Cerebellar cortex (tissue), 1 donor: ENCODE results near the gene C2orf92.

ENCODE experiments used
- DNase-seq: peaks from one replicate; pipeline ENCODE4 v3.0.0-alpha.2; 2015; ENCODE audit warnings: low spot score

Gene C2orf92

GRCh38 chr2:97730245-97730644 is 60.7 kb downstream of the C2orf92 start:
- DNase-seq, result no peak

- no peak for DNase-seq
Measured at GRCh38 chr2:97731274-97732020, 61.9 kb downstream of the C2orf92 start.

DNA sequence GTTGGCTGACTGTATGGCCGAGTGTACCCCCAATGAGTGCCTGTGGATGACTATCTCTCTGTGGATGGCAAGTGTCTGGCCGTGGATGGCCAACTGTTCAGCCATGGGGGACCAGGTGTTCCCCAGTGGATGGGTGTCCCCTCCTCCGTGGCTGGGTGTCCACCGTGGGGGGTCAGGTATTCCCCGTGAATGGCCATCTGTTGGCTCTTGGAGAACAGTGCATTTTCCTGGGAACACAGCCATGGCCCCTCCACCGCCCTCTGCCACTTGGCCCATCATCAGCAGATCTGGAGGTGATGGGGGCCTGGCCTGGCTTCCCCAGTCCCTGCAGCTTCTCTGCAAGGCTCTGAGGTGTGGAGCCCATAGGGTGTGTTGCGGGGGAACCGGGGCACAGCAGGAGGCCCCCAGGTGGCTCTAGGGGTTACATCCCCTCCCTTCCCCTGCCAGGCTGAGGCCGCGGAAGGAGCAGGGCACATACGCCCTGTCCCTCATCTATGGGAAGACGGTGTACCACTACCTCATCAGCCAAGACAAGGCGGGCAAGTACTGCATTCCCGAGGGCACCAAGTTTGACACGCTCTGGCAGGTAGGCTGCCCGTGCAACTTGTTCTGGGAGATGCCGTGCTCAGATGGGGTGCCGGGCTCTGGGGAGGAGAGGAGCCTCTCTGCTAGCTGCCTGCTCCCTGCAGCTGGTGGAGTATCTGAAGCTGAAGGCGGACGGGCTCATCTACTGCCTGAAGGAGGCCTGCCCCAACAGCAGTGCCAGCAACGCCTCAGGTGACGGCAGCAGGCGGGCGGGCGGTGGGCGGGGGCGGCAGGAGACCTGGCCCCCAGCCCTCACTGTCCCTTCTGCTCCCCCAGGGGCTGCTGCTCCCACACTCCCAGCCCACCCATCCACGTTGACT is 63.2 kb downstream of the C2orf92 start:
- no peak for DNase-seq

DNA sequence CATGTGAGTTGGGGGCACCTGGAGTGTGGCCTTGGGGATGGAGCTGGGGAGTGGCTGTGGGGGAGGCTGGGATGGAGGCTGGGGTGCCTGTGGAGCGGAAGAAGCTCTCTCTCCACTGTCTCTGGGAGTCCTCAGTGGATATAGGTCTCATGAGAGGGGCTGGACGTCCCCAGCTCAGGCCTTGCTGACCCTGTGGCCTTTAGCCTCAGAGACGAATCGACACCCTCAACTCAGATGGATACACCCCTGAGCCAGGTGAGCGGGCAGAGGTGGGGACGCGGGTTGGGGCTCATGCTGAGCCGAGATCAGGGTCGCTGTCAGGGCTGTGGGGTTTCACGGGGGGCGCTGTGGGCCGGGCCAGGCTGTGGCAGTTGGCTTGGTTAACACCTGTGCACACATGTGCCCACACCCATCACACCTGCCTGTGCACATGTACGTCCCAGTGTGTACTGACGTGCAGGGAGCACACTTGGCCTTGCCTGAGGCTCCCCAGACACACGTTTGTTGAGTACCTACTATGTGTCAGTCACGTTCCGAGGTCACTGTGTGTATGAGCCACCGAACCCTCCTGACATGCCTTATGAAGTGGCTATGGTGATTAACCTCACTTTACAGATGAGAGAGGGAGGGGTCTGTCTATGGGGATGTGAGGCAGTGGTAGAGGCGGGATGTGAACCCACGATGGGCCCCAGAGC is 64.0 kb downstream of the C2orf92 start:
- DNase-seq, result no peak

GRCh38 chr2:97734061-97735051 is 64.8 kb downstream of the C2orf92 start:
- DNase-seq, result no peak

DNA sequence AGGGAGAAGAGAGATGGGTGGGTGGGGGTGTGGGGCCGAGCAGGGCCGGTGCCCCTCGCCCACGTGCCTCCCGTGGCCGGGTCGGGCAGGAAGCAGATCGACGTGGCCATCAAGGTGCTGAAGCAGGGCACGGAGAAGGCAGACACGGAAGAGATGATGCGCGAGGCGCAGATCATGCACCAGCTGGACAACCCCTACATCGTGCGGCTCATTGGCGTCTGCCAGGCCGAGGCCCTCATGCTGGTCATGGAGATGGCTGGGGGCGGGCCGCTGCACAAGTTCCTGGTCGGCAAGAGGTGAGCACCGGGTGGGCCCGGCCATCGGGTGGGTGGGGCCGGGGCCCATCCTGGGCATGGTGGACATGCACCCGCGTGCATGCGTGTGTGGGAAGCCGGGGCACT is 65.6 kb downstream of the C2orf92 start:
- no peak for DNase-seq

DNA sequence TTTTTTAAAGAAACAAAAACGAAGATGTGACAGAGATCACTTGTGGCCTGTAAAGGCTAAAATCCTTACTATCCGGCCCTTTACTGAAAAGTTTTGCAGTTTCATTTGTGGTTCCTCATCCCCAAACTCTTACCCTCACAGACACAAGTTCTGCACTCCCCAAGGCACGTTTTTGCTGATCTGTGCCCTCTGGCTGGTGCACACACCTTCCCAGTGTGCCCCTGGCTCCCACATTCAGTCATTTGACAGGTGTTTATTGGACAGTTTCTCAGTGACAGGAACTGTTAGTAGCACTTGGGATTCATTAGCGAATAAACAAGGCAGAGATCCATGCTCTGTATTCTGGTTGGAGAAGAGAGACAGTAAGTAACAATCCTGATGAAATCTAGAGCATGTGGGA is 66.7 kb downstream of the C2orf92 start:
- DNase-seq, result no peak

DNA sequence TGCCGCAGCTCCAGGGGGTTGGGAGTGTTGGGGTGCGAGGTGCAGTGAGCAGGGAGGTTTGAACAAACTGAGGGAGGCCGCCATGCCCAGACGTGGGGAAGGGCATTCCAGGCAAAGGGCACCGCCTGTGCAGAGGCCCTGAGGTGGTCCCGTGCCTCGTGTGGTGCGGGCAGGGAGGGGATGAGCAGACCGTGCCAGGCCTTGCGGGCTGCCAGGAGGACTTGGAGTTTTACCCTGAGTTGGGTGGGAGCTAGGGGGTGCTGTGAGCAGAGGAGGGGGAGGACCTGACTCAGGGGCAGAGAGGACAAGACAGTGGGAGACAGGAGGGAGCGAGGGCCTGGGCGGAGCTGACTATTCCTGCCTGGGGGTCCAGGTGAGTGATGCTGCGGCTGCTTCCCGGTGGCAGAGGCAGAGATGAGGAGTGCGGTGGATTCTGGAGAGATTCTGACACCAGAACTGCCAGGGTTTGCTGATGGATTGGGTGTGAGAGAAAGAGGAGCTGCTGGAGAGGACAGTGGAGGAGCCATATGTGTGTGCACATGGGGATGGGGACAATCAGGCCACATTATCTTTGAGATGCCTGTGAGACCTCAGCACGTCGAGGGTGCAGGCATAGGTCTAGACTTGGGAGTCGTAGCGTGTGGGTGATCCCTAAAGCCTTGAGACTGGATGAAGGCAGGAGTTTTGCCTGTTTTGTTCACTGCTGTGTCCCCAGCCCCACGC is 67.3 kb downstream of the C2orf92 start:
- DNase-seq, result no peak

GRCh38 chr2:97737421-97738178 is 68.1 kb downstream of the C2orf92 start:
- DNase-seq, result no peak

DNA sequence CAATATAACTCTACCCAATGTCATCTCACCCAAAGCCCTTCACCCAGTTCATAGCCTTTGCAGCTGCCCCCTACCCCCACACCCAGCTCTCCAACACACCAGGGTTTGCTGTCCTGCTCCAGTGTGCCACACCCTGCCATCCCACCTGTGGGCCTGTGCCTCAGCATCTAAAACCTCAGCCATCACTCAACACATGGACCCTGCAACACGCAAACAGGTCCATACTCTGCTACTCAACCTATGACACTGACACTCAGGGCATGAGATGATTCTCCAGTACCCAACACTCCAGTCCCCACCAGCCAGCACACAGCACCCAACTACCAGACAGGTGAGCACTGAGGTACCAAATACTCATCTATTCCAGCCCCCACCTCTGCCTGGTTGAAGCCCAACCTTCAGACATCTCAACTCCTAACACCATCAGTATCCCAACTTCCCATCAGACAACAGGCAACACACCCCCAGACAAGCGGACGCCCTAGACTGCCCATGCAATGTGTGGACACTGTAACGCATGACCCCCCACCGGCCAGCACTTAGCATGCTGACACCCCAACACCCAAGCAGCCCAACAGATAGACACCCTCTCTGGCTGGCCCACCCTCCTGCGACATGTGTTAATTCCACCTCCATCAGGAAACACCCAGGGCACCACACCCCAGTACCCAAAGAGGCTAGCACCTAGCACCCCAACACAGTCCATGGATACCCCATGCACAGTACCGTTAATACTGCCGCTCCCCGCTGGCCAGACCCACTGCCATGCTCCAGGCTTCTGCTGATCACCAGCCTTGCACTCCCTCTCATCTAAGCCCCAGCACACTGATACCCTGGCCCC is 68.9 kb downstream of the C2orf92 start:
- DNase-seq, result no peak

GRCh38 chr2:97739020-97739892 is 69.7 kb downstream of the C2orf92 start:
- DNase-seq, result no peak

DNA sequence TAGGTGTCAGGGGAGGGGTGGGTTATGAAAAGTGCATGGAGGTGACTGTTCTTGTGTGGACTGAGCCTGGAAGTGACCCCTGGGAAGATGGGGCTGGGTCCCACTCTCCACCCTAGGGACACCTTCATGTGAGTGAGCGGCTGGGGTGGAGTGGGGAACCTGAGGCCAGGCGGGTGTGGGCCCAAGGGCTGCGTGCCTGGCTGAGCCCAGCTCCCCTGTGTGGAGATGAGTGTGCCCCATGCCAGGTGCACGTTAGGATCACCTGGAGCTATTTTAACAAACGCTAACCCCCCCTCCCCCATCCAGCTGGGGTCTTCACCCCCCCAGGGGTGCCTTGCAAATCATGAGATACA is 70.4 kb downstream of the C2orf92 start:
- no peak for DNase-seq

GRCh38 chr2:97740590-97741182 is 71.2 kb downstream of the C2orf92 start:
- DNase-seq, result peak; percentile 14

GRCh38 chr2:97741251-97741650 is 71.7 kb downstream of the C2orf92 start:
- no peak for DNase-seq

DNA sequence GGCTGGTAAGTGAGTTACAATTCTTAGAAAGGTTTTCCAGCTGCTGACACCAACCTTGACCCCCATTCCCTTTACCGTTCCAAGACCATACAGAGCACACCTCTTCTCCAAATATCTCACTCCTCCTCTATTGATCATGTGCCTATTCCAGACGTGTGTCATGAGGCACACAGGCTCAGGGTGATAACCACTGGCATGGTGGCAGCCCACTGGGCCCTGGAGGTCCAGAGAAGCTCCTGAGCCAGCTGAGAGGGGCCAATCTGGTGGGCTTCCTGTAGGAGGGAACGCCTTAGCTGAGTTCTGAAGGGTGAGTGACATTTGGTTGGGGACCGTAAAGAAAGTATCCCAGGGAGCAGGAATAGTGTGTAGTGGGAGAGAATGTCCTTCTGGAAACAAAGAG is 72.2 kb downstream of the C2orf92 start:
- no peak for DNase-seq

GRCh38 chr2:97742381-97742847 is 72.9 kb downstream of the C2orf92 start:
- no peak for DNase-seq

DNA sequence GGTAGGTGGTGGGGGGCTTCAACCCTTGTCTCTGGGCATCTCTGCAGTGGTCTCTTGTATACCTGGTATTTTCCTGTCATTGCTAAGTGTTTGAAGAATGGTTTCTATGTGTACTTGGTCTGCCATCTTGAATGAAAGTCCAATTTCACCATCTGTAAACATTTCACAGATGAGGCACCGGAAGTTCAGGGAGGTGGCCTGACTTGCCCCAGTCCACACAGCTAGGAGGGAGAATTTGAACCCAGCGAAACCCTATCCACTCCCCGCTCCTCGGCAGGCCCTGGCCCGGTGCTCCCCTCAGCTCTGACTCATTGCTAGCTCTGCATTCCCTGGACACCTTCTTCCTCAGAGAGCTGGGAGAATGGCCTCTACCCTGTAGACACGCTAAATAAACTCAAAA is 74.4 kb downstream of the C2orf92 start:
- DNase-seq, result no peak
